Measurements from ENCODE around the gene NEDD9. TPM values are rescaled to one million over a fixed set of nuclear protein-coding genes. Genes with fewer than 3 reads are reported as not detected.

NEDD9 gene
- total and polyA plus RNA-seq, 2 experiments from 2014 or later, result 4.4 to 13.0 TPM

DNA sequence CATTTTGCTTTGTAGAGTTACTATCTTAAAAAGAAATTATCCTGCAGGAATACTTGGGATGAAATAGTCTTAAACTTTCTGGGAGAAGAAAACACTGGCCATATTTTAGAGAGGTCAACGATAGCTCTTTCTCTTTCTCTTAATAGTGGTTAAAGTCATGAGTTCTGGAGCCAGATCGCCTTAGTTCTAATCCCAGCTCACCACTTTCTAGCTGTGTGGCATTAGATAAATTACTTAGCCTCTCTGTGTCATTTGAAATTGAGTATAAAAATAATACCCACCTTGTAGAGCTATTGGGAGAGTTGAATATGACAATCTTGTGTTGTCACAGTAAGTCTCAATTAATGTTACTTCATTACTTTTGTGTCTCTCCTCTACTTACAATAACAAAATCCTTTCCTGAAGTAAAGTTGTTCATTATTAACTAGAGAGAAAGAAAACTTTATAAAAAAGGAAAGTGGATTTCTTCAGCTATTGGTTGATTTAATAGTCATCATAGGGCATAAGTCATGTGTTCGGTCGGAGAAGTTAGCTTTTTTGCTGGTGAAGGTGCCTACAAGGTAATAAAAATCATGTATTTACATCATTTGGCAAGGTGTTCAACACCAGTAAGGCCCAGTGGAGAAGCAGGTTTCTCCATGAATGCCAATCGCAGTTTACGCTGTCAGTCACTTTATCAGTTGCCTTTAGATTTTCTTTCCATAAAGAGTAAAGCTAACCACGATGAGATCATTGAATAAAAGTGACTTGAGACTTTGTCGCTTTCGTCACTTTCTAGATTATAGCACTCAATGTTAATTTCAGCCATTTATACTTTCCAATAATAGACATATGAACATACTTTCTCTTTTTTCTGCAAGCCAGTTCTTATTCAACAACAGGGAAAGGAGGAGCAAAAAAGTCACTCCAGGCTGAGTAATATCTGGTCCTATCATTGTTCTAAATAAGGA, 2.0 kb downstream of the NEDD9 start:
- ATAC-seq (no peak), DNase-seq (ENCODE audit: low spot score) (no peak)
- no peak for TF ChIP-seq STAT1 (IDR thresholded peaks at IDR 0.05; ENCODE audit: unreplicated experiment)
- TF ChIP-seq ZNF114 (CRISPR knock-in tag; IDR thresholded peaks at IDR 0.05), result no peak
- TF ChIP-seq EZH2phosphoT487 (IDR thresholded peaks at IDR 0.05; ENCODE audit: unreplicated experiment), result no peak
- TF ChIP-seq, protein P1, sequence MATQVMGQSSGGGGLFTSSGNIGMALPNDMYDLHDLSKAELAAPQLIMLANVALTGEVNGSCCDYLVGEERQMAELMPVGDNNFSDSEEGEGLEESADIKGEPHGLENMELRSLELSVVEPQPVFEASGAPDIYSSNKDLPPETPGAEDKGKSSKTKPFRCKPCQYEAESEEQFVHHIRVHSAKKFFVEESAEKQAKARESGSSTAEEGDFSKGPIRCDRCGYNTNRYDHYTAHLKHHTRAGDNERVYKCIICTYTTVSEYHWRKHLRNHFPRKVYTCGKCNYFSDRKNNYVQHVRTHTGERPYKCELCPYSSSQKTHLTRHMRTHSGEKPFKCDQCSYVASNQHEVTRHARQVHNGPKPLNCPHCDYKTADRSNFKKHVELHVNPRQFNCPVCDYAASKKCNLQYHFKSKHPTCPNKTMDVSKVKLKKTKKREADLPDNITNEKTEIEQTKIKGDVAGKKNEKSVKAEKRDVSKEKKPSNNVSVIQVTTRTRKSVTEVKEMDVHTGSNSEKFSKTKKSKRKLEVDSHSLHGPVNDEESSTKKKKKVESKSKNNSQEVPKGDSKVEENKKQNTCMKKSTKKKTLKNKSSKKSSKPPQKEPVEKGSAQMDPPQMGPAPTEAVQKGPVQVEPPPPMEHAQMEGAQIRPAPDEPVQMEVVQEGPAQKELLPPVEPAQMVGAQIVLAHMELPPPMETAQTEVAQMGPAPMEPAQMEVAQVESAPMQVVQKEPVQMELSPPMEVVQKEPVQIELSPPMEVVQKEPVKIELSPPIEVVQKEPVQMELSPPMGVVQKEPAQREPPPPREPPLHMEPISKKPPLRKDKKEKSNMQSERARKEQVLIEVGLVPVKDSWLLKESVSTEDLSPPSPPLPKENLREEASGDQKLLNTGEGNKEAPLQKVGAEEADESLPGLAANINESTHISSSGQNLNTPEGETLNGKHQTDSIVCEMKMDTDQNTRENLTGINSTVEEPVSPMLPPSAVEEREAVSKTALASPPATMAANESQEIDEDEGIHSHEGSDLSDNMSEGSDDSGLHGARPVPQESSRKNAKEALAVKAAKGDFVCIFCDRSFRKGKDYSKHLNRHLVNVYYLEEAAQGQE (IDR thresholded peaks at IDR 0.05; ENCODE audit: unreplicated experiment), result no peak
- no peaks in the 10 kb centered on the region for H3K36me3 Mint-ChIP-seq (ENCODE audit: low read depth)
- H3K27me3 Mint-ChIP-seq (ENCODE audit: insufficient read depth, low read depth, poor library complexity), result peaks cover 8% of the 10 kb centered on the region
- H4K20me1 ChIP-seq (replicated peaks; ENCODE audit: insufficient read depth), result no peaks in the 10 kb centered on the region
- no peaks in the 10 kb centered on the region for H3K36me3 ChIP-seq (ENCODE audit: insufficient read depth)
- peak overlapping the region; percentile 57 for H3K4me3 ChIP-seq
- H2AFZ ChIP-seq, result no peak overlapping the region
- no peak overlapping the region for H3K27ac ChIP-seq (ENCODE audit: low read depth)
- H3K4me2 ChIP-seq, result peak overlapping the region; percentile 74
- H3K4me1 Mint-ChIP-seq, result peaks cover 47% of the 10 kb centered on the region
- H3K27ac Mint-ChIP-seq, result no peak overlapping the region
- no peaks in the 10 kb centered on the region for H3K27me3 ChIP-seq (ENCODE audit: insufficient read depth)
- no peaks in the 10 kb centered on the region for H3F3A ChIP-seq (replicated peaks; ENCODE audit: low read depth)
- peaks cover 52% of the 10 kb centered on the region for H3K4me1 ChIP-seq (ENCODE audit: insufficient read depth)
- H3K4me3 Mint-ChIP-seq, result peak overlapping the region; percentile 88; the same call in 2 of the 3 replicates
- peaks cover 41% of the 10 kb centered on the region for H3K79me2 ChIP-seq (replicated peaks; ENCODE audit: insufficient read depth)
- H3K9me3 Mint-ChIP-seq, result no peaks in the 10 kb centered on the region
- H3K9me2 ChIP-seq (ENCODE audit: insufficient read depth), result no peaks in the 10 kb centered on the region

DNA sequence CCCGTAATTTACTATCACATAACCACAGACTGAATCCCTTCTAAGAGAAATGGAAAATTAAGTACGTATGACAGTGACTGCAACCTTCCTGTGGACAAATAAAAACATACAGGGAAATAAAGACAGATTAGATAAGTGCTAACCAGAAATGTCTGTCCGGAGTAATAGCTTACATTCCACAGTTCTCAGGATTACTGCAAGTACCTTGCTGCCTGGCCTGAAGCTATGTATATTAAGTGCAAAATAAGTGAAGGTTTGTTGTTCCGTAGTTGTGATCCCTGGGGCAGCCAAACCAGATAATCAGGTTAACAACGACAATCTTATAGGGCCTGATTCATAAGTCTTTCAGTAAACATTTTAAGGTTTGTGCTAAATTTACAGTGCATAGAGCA, 2.8 kb downstream of the NEDD9 start:
- peak overlapping the region; percentile 40 for H3K4me3 Mint-ChIP-seq
- Histone ChIP-seq H3K4me3 (peak overlapping the region; percentile 57), H2AFZ (no peak overlapping the region), H3F3A (replicated peaks; ENCODE audit: low read depth) (no peaks in the 10 kb centered on the region), H3K27me3 (ENCODE audit: insufficient read depth) (no peaks in the 10 kb centered on the region), H3K36me3 (ENCODE audit: insufficient read depth) (no peaks in the 10 kb centered on the region), H3K27ac (ENCODE audit: low read depth) (no peak overlapping the region), H3K4me1 (ENCODE audit: insufficient read depth) (peaks cover 52% of the 10 kb centered on the region), H3K9me2 (ENCODE audit: insufficient read depth) (no peaks in the 10 kb centered on the region), H3K4me2 (peak overlapping the region; percentile 74), H4K20me1 (replicated peaks; ENCODE audit: insufficient read depth) (no peaks in the 10 kb centered on the region), H3K79me2 (replicated peaks; ENCODE audit: insufficient read depth) (peaks cover 47% of the 10 kb centered on the region)
- peaks cover 49% of the 10 kb centered on the region for H3K4me1 Mint-ChIP-seq
- H3K9me3 Mint-ChIP-seq, result no peaks in the 10 kb centered on the region
- ATAC-seq (no peak), DNase-seq (ENCODE audit: low spot score) (peak; percentile 29)
- no peak overlapping the region for H3K27ac Mint-ChIP-seq
- H3K27me3 Mint-ChIP-seq (ENCODE audit: insufficient read depth, low read depth, poor library complexity), result peaks cover 8% of the 10 kb centered on the region
- no peaks in the 10 kb centered on the region for H3K36me3 Mint-ChIP-seq (ENCODE audit: low read depth)
- no peak for TF ChIP-seq JUNB (IDR thresholded peaks at IDR 0.05; ENCODE audit: unreplicated experiment)
- no peak for TF ChIP-seq CREB1 (CRISPR knock-in tag; IDR thresholded peaks at IDR 0.05; ENCODE audit: low read depth)
- TF ChIP-seq EZH2 (IDR thresholded peaks at IDR 0.05; ENCODE audit: low read depth, unreplicated experiment), result no peak
- no peak for TF ChIP-seq NANOG (IDR thresholded peaks at IDR 0.05; ENCODE audit: borderline replicate concordance)
- TF ChIP-seq, protein P2, sequence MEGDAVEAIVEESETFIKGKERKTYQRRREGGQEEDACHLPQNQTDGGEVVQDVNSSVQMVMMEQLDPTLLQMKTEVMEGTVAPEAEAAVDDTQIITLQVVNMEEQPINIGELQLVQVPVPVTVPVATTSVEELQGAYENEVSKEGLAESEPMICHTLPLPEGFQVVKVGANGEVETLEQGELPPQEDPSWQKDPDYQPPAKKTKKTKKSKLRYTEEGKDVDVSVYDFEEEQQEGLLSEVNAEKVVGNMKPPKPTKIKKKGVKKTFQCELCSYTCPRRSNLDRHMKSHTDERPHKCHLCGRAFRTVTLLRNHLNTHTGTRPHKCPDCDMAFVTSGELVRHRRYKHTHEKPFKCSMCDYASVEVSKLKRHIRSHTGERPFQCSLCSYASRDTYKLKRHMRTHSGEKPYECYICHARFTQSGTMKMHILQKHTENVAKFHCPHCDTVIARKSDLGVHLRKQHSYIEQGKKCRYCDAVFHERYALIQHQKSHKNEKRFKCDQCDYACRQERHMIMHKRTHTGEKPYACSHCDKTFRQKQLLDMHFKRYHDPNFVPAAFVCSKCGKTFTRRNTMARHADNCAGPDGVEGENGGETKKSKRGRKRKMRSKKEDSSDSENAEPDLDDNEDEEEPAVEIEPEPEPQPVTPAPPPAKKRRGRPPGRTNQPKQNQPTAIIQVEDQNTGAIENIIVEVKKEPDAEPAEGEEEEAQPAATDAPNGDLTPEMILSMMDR (conservative IDR thresholded peaks at IDR 0.05; ENCODE audit: low read depth in 2 of 2), result no peak
- no peak for TF ChIP-seq EZH2phosphoT487 (IDR thresholded peaks at IDR 0.05; ENCODE audit: unreplicated experiment)
- no peak for TF ChIP-seq ZNF114 (CRISPR knock-in tag; IDR thresholded peaks at IDR 0.05)
- TF ChIP-seq STAT1 (IDR thresholded peaks at IDR 0.05; ENCODE audit: unreplicated experiment), result no peak
- TF ChIP-seq, protein P1 (IDR thresholded peaks at IDR 0.05; ENCODE audit: unreplicated experiment), result no peak
- no peak for TF ChIP-seq ZNF331 (CRISPR knock-in tag; IDR thresholded peaks at IDR 0.05; ENCODE audit: low read depth)

Data from GM23338 (cell line).